ENCODE results near the gene KSR1. TPM values are rescaled to one million over a fixed set of nuclear protein-coding genes. Genes with fewer than 3 reads are reported as not detected.
"Not testable (repeated sequence)": the region's sequence is repeated elsewhere in the genome, so short reads cannot be mapped to it uniquely, and the experiment has no call there.

KSR1 gene
- total and polyA plus RNA-seq, 2 of the 4 experiments (the other 2 are of a cell fraction), result 12.5 to 21.9 TPM

GRCh38 chr17:27665549-27665948, 209.3 kb downstream of the KSR1 start:
- CTCF ChIA-PET, result no interaction called here
- H3K36me3 ChIP-seq (ENCODE audit: control insufficient read depth, insufficient read depth, low read length), result no peaks in the 10 kb centered on the region
- no peak overlapping the region for H2BK120ac ChIP-seq (ENCODE audit: low read depth, low read length)
- TF ChIP-seq USF2 (IDR thresholded peaks at IDR 0.05; ENCODE audit: low read depth, low read length) (no peak), CHD1 (IDR thresholded peaks at IDR 0.05; ENCODE audit: low read depth, low read length) (no peak), RFX5 (IDR thresholded peaks at IDR 0.05; ENCODE audit: low read depth, low read length) (no peak), FOS (IDR thresholded peaks at IDR 0.05; ENCODE audit: low read depth, low read length) (no peak), RAD21 (IDR thresholded peaks at IDR 0.05; ENCODE audit: low read length) (no peak)
- H3K14ac ChIP-seq (replicated peaks; ENCODE audit: low read depth, low read length), result no peak overlapping the region
- H2AFZ ChIP-seq (replicated peaks; ENCODE audit: low read length, poor library complexity), result no peak overlapping the region
- H2BK5ac ChIP-seq (ENCODE audit: low read depth, low read length, poor library complexity, severe bottlenecking), result no peak overlapping the region
- H3K56ac ChIP-seq (ENCODE audit: extremely low read depth, insufficient read depth, low read length), result no peak overlapping the region
- no peaks in the 10 kb centered on the region for H3K4me1 ChIP-seq (ENCODE audit: control insufficient read depth, insufficient read depth, low read length)
- DNase-seq (no peak), ATAC-seq (ENCODE audit: low read depth) (no peak)
- no peak overlapping the region for H3K4ac ChIP-seq (ENCODE audit: low read depth, low read length)
- H4K5ac ChIP-seq (ENCODE audit: low read depth, low read length), result no peak overlapping the region
- H4K8ac ChIP-seq (ENCODE audit: low read depth in 2 of 2, low read length in 2 of 2), result no peak overlapping the region
- H3K9me1 ChIP-seq (ENCODE audit: insufficient read depth, low read length), result no peaks in the 10 kb centered on the region; the same call in 1 of the 2 replicates
- no peak overlapping the region for H3K27ac ChIP-seq (ENCODE audit: insufficient read depth, low read length)
- no peak overlapping the region for H2AK5ac ChIP-seq (ENCODE audit: low read depth, low read length)
- H2BK15ac ChIP-seq (ENCODE audit: low read depth, low read length), result no peak overlapping the region
- H3K18ac ChIP-seq (ENCODE audit: low read depth, low read length), result no peak overlapping the region
- no peaks in the 10 kb centered on the region for H4K20me1 ChIP-seq (ENCODE audit: insufficient read depth, low read length)
- H3K9me3 ChIP-seq (ENCODE audit: control insufficient read depth, insufficient read depth, low read length), result no peaks in the 10 kb centered on the region
- no peaks in the 10 kb centered on the region for H3K79me1 ChIP-seq (ENCODE audit: low read depth in 1 of 2, low read length in 2 of 2)
- 86% methylated on average over 2 of the region's 4 CpGs; no CpG with 5 or more reads in 1 of the 2 experiments for WGBS, 2 experiments (ENCODE audit: extremely low coverage in 2 of 2, insufficient read length in 1 of 2)
- BruUV-seq (replicated peaks), result no TSS peak
- no peak overlapping the region for H3K4me3 ChIP-seq (ENCODE audit: insufficient read depth, low read depth, low read length)
- H2BK20ac ChIP-seq (ENCODE audit: low read depth, low read length), result no peak overlapping the region
- in situ Hi-C loops (cut with MboI; ENCODE audit: low sequenced_read_pairs) (no loop called here), dilution Hi-C loops (cut with HindIII; ENCODE audit: low sequenced_read_pairs, unreplicated experiment) (no loop called here), intact Hi-C loops (cut with micrococcal nuclease) (no loop called here)
- no peak overlapping the region for H2AK9ac ChIP-seq (replicated peaks; ENCODE audit: low read depth, low read length, poor library complexity)
- H3K23ac ChIP-seq (ENCODE audit: low read depth, low read length), result no peak overlapping the region
- H3K4me2 ChIP-seq (ENCODE audit: low read depth, low read length), result no peak overlapping the region
- no peak overlapping the region for H3K9ac ChIP-seq (ENCODE audit: low read depth, low read length)
- H4K91ac ChIP-seq (ENCODE audit: insufficient read depth, low read depth, low read length), result no peak overlapping the region
- POLR2A ChIA-PET (ENCODE audit: unreplicated experiment), result no interaction called here
- peaks cover 11% of the 10 kb centered on the region for H3K27me3 ChIP-seq (ENCODE audit: control insufficient read depth, insufficient read depth, low read length)

- H2BK20ac ChIP-seq (ENCODE audit: low read depth, low read length); H3K56ac ChIP-seq (ENCODE audit: extremely low read depth, insufficient read depth, low read length); BruUV-seq (replicated peaks); H3K9me1 ChIP-seq (ENCODE audit: insufficient read depth, low read length); H2BK15ac ChIP-seq (ENCODE audit: low read depth, low read length); H3K14ac ChIP-seq (replicated peaks; ENCODE audit: low read depth, low read length); CTCF ChIA-PET; H3K18ac ChIP-seq (ENCODE audit: low read depth, low read length); H3K36me3 ChIP-seq (ENCODE audit: control insufficient read depth, insufficient read depth, low read length); ATAC-seq (ENCODE audit: low read depth); H2AFZ ChIP-seq (replicated peaks; ENCODE audit: low read length, poor library complexity); dilution Hi-C loops (cut with HindIII; ENCODE audit: low sequenced_read_pairs, unreplicated experiment); H3K79me1 ChIP-seq (ENCODE audit: low read depth in 1 of 2, low read length in 2 of 2); H2AK9ac ChIP-seq (replicated peaks; ENCODE audit: low read depth, low read length, poor library complexity); H3K27ac ChIP-seq (ENCODE audit: insufficient read depth, low read length); DNase-seq; H2BK120ac ChIP-seq (ENCODE audit: low read depth, low read length); H3K4ac ChIP-seq (ENCODE audit: low read depth, low read length); H4K8ac ChIP-seq (ENCODE audit: low read depth in 2 of 2, low read length in 2 of 2); H2BK5ac ChIP-seq (ENCODE audit: low read depth, low read length, poor library complexity, severe bottlenecking); H3K4me2 ChIP-seq (ENCODE audit: low read depth, low read length); in situ Hi-C loops (cut with MboI; ENCODE audit: low sequenced_read_pairs); intact Hi-C loops (cut with micrococcal nuclease); H4K20me1 ChIP-seq (ENCODE audit: insufficient read depth, low read length); H3K23ac ChIP-seq (ENCODE audit: low read depth, low read length); H3K4me3 ChIP-seq (ENCODE audit: insufficient read depth, low read depth, low read length); H4K91ac ChIP-seq (ENCODE audit: insufficient read depth, low read depth, low read length); H3K9ac ChIP-seq (ENCODE audit: low read depth, low read length); POLR2A ChIA-PET (ENCODE audit: unreplicated experiment); H2AK5ac ChIP-seq (ENCODE audit: low read depth, low read length); H3K9me3 ChIP-seq (ENCODE audit: control insufficient read depth, insufficient read depth, low read length); H3K4me1 ChIP-seq (ENCODE audit: control insufficient read depth, insufficient read depth, low read length); H3K27me3 ChIP-seq (ENCODE audit: control insufficient read depth, insufficient read depth, low read length); H4K5ac ChIP-seq (ENCODE audit: low read depth, low read length): not testable (repeated sequence)
- WGBS, 2 experiments (ENCODE audit: extremely low coverage in 2 of 2, insufficient read length in 1 of 2), result 56% methylated on average over 5 of the region's 6 CpGs; no CpG with 5 or more reads in 1 of the 2 experiments
Observed at GRCh38 chr17:27666270-27666669, 210.0 kb downstream of the KSR1 start.
